Fibroblast of lung (primary cell): ENCODE results near the gene SRPX. TPM values are rescaled to one million over a fixed set of nuclear protein-coding genes. Genes with fewer than 3 reads are reported as not detected.

Experiments
- DNase-seq, 2 donors: peaks; one replicate each; pipeline versions ENCODE4 v3.0.0 to v3.0.0-alpha.2; 2010; ENCODE audit warnings: low read depth in 2 of 2
- H2AFZ ChIP-seq: 2 replicates; pipeline ENCODE4 v1.5.1; 2012; ENCODE audit warnings: low read length, control low read depth, inconsistent platforms
- H3K27ac ChIP-seq: 2 replicates; pipeline ENCODE4 v1.5.1; 2011; ENCODE audit warnings: low read length, control low read depth; ENCODE audit not compliant: insufficient read depth
- H3K27me3 ChIP-seq: 2 replicates; pipeline ENCODE4 v1.5.1; 2011; ENCODE audit warnings: mild to moderate bottlenecking, low read length; ENCODE audit not compliant: control insufficient read depth, insufficient read depth
- H3K36me3 ChIP-seq: 2 replicates; pipeline ENCODE4 v1.5.1; 2011; ENCODE audit warnings: low read length; ENCODE audit not compliant: control insufficient read depth, insufficient read depth
- H3K4me1 ChIP-seq: 2 replicates; pipeline ENCODE4 v1.5.1; 2011; ENCODE audit warnings: low read length; ENCODE audit not compliant: control insufficient read depth, insufficient read depth; ENCODE audit errors: extremely low read depth
- H3K4me2 ChIP-seq: 2 replicates; pipeline ENCODE4 v1.5.1; 2011; ENCODE audit warnings: low read length, control low read depth; ENCODE audit not compliant: insufficient read depth; ENCODE audit errors: extremely low read depth
- H3K4me3 ChIP-seq, 4 experiments: fragments of 200-600 bp in 1 of 4; sonication (generic) in 1 of 4; replicated peaks in 1 of 4; 2 replicates each; pipeline ENCODE4 v1.5.1; 2011 to 2016; ENCODE audit warnings: low read length in 4 of 4, low read depth in 3 of 4, mild to moderate bottlenecking in 3 of 4, control low read depth in 2 of 4, inconsistent platforms in 1 of 4, mixed read lengths in 1 of 4; ENCODE audit not compliant: insufficient read depth in 1 of 4; ENCODE audit errors: control extremely low read depth in 1 of 4
- H3K79me2 ChIP-seq: 2 replicates; pipeline ENCODE4 v1.5.1; 2012; ENCODE audit warnings: mild to moderate bottlenecking, low read length, inconsistent platforms; ENCODE audit not compliant: control insufficient read depth, insufficient read depth
- H3K9ac ChIP-seq: 2 replicates; pipeline ENCODE4 v1.5.1; 2011; ENCODE audit warnings: mild to moderate bottlenecking, low read length, control low read depth; ENCODE audit not compliant: insufficient read depth
- H3K9me3 ChIP-seq: 2 replicates; pipeline ENCODE4 v1.5.1; 2012; ENCODE audit warnings: low read depth, low read length; ENCODE audit not compliant: control insufficient read depth, insufficient read depth
- H4K20me1 ChIP-seq: 2 replicates; pipeline ENCODE4 v1.5.1; 2011; ENCODE audit warnings: low read length; ENCODE audit not compliant: control insufficient read depth, insufficient read depth; ENCODE audit errors: extremely low read depth
- CTCF ChIP-seq, 2 donors: IDR thresholded peaks in 1 of 2; conservative IDR thresholded peaks in 1 of 2; 1 replicate in 1 of 2; 2 replicates in 1 of 2; pipeline ENCODE4 v1.5.1; 2011 to 2012; ENCODE audit warnings: low read length in 2 of 2, control low read depth in 1 of 2, inconsistent platforms in 1 of 2, low read depth in 1 of 2, mild to moderate bottlenecking in 1 of 2
- EZH2 ChIP-seq: IDR thresholded peaks from 2 replicates; pipeline ENCODE4 v1.5.1; 2012; ENCODE audit warnings: low read length, control low read depth, mild to moderate bottlenecking; ENCODE audit errors: missing control alignments
- polyA plus RNA-seq, 2 donors: library from polyadenylated mRNA; depleted of rRNA in 1 of 2; stranded (reverse) in 1 of 2; unstranded in 1 of 2; fragments of >200 nt; gene quantifications; 2 replicates each; pipeline ENCODE4 v1.2.1, GENCODE V29; 2011 to 2012; ENCODE audit warnings: missing spikeins in 1 of 2
- total RNA-seq: library from RNA; depleted of rRNA; stranded (reverse); fragments of >200 nt; gene quantifications from 2 replicates; pipeline ENCODE4 v1.2.1, GENCODE V29; 2014

SRPX gene
- total and polyA plus RNA-seq, 2 donors (not counting 1 experiment from before 2014, with no cell fraction given): 84.9 to 141 TPM

GRCh38 chrX:38233891-38234667, 13.4 kb upstream of the SRPX start:
- Histone ChIP-seq H3K27ac (peak overlapping the region; percentile 65), H3K27me3 (no peaks in the 10 kb centered on the region), H3K4me1 (peaks cover 8% of the 10 kb centered on the region), H3K79me2 (no peaks in the 10 kb centered on the region), H3K4me3 (no peak overlapping the region), H3K36me3 (no peaks in the 10 kb centered on the region), H3K9ac (no peak overlapping the region), H3K9me3 (no peaks in the 10 kb centered on the region), H2AFZ (no peak overlapping the region), H3K4me2 (peak overlapping the region; percentile 4), H4K20me1 (no peaks in the 10 kb centered on the region)
- DNase-seq: peak; percentile 86 to 98
- TF ChIP-seq CTCF (conservative IDR thresholded peaks at IDR 0.05 in 1 of 2, IDR thresholded peaks at IDR 0.05 in 1 of 2; ENCODE audit: low read depth in 1 of 2, low read length in 2 of 2): no peak
- TF ChIP-seq EZH2: no peak

- TF ChIP-seq CTCF (conservative IDR thresholded peaks at IDR 0.05 in 1 of 2, IDR thresholded peaks at IDR 0.05 in 1 of 2; ENCODE audit: low read depth in 1 of 2, low read length in 2 of 2): no peak
- TF ChIP-seq EZH2: no peak
- H3K4me2 ChIP-seq: no peak overlapping the region
- no peaks in the 10 kb centered on the region for H3K79me2 ChIP-seq
- no peak overlapping the region for H3K27ac ChIP-seq
- no peak overlapping the region for H2AFZ ChIP-seq
- H3K36me3 ChIP-seq: no peaks in the 10 kb centered on the region
- H4K20me1 ChIP-seq: no peaks in the 10 kb centered on the region
- H3K9me3 ChIP-seq: no peaks in the 10 kb centered on the region
- DNase-seq: peak; percentile 45 to 80
- H3K27me3 ChIP-seq: no peaks in the 10 kb centered on the region
- H3K9ac ChIP-seq: no peak overlapping the region
- peaks cover 8% of the 10 kb centered on the region for H3K4me1 ChIP-seq
- H3K4me3 ChIP-seq: no peak overlapping the region
These were observed 11.5 kb upstream of the SRPX start for GRCh38 chrX:38232079-38232686.

- no peaks in the 10 kb centered on the region for H3K79me2 ChIP-seq
- H3K4me1 ChIP-seq: no peaks in the 10 kb centered on the region
- no peaks in the 10 kb centered on the region for H3K36me3 ChIP-seq
- H3K27me3 ChIP-seq: no peaks in the 10 kb centered on the region
- no peak overlapping the region for H3K27ac ChIP-seq
- no peaks in the 10 kb centered on the region for H3K9me3 ChIP-seq
- H4K20me1 ChIP-seq: no peaks in the 10 kb centered on the region
- no peak overlapping the region for H3K9ac ChIP-seq
- peak overlapping the region; percentile 45 for H2AFZ ChIP-seq
- H3K4me3 ChIP-seq: no peak overlapping the region
- no peak overlapping the region for H3K4me2 ChIP-seq
- peak in 1 of 2 donors; percentile 44 for DNase-seq
- TF ChIP-seq CTCF (conservative IDR thresholded peaks at IDR 0.05 in 1 of 2, IDR thresholded peaks at IDR 0.05 in 1 of 2; ENCODE audit: low read depth in 1 of 2, low read length in 2 of 2) (no peak), EZH2 (no peak)
These were observed 4.4 kb upstream of the SRPX start for GRCh38 chrX:38225093-38225492.
